H9 (cell line): Measurements from ENCODE around the gene C19orf85. TPM values are rescaled to one million over a fixed set of nuclear protein-coding genes. Genes with fewer than 3 reads are reported as not detected.

Experiments
- DNase-seq: peaks from one replicate; pipeline ENCODE4 v3.0.0-alpha.2; 2017
- H2AFZ ChIP-seq: one replicate; pipeline ENCODE4 v1.6.1; 2013; ENCODE audit warnings: mild to moderate bottlenecking, low read length, control low read depth, moderate library complexity
- H2AK5ac ChIP-seq: 2 replicates; pipeline ENCODE4 v1.6.1; 2013; ENCODE audit warnings: low read length, control low read depth, mixed read lengths; ENCODE audit not compliant: insufficient read length
- H2BK120ac ChIP-seq: one replicate; pipeline ENCODE4 v1.6.1; 2013; ENCODE audit warnings: low read depth, mild to moderate bottlenecking, low read length, control low read depth, inconsistent platforms; ENCODE audit not compliant: poor library complexity, severe bottlenecking
- H2BK12ac ChIP-seq: 2 replicates; pipeline ENCODE4 v1.6.1; 2013; ENCODE audit warnings: low read length, control low read depth, mixed read lengths, low read depth; ENCODE audit not compliant: insufficient read length
- H2BK15ac ChIP-seq: 2 replicates; pipeline ENCODE4 v1.6.1; 2013; ENCODE audit warnings: low read depth, low read length, control low read depth
- H2BK20ac ChIP-seq: one replicate; pipeline ENCODE4 v1.6.1; 2013; ENCODE audit warnings: low read depth, mild to moderate bottlenecking, low read length, control low read depth, inconsistent platforms; ENCODE audit not compliant: poor library complexity, severe bottlenecking
- H2BK5ac ChIP-seq: 2 replicates; pipeline ENCODE4 v1.6.1; 2013; ENCODE audit warnings: low read length, control low read depth, mixed read lengths; ENCODE audit not compliant: insufficient read length
- H3K14ac ChIP-seq: 2 replicates; pipeline ENCODE4 v1.6.1; 2013; ENCODE audit warnings: low read length, control low read depth; ENCODE audit not compliant: insufficient read depth
- H3K18ac ChIP-seq: 2 replicates; pipeline ENCODE4 v1.6.1; 2013; ENCODE audit warnings: low read depth, mild to moderate bottlenecking, mixed read lengths, low read length, control low read depth; ENCODE audit not compliant: insufficient read length
- H3K23ac ChIP-seq: 2 replicates; pipeline ENCODE4 v1.6.1; 2013; ENCODE audit warnings: low read length, control low read depth, mixed read lengths, low read depth; ENCODE audit not compliant: insufficient read length
- H3K23me2 ChIP-seq: 2 replicates; pipeline ENCODE4 v1.6.1; 2013; ENCODE audit warnings: low read depth, mild to moderate bottlenecking, mixed read lengths, low read length, control low read depth; ENCODE audit not compliant: insufficient read length, poor library complexity, severe bottlenecking
- H3K27ac ChIP-seq: 2 replicates; pipeline ENCODE4 v1.5.1; 2013; ENCODE audit warnings: low read length, control low read depth, mixed read lengths, low read depth; ENCODE audit not compliant: insufficient read length
- H3K27me3 ChIP-seq: 2 replicates; pipeline ENCODE4 v1.6.1; 2013; ENCODE audit warnings: low read length, control low read depth, inconsistent platforms; ENCODE audit not compliant: insufficient read depth
- H3K4ac ChIP-seq: 2 replicates; pipeline ENCODE4 v1.6.1; 2013; ENCODE audit warnings: low read depth, mild to moderate bottlenecking, control low read depth, inconsistent platforms, low read length, moderate library complexity
- H3K4me1 ChIP-seq: 2 replicates; pipeline ENCODE4 v1.6.1; 2013; ENCODE audit warnings: low read length, control low read depth, inconsistent platforms; ENCODE audit not compliant: insufficient read depth
- H3K4me2 ChIP-seq: 2 replicates; pipeline ENCODE4 v1.6.1; 2013; ENCODE audit warnings: low read length, control low read depth, mixed read lengths; ENCODE audit not compliant: insufficient read length, insufficient read depth
- H3K56ac ChIP-seq: 2 replicates; pipeline ENCODE4 v1.6.1; 2013; ENCODE audit warnings: low read depth, mild to moderate bottlenecking, mixed read lengths, low read length, control low read depth; ENCODE audit not compliant: insufficient read length
- H3K79me1 ChIP-seq: 2 replicates; pipeline ENCODE4 v1.6.1; 2013; ENCODE audit warnings: low read depth, mild to moderate bottlenecking, moderate library complexity, low read length, control low read depth, inconsistent platforms; ENCODE audit not compliant: insufficient read depth, poor library complexity, severe bottlenecking
- H3K79me2 ChIP-seq: 2 replicates; pipeline ENCODE4 v1.6.1; 2013; ENCODE audit warnings: low read length, control low read depth, inconsistent platforms; ENCODE audit not compliant: insufficient read depth
- H3K9ac ChIP-seq: 2 replicates; pipeline ENCODE4 v1.6.1; 2013; ENCODE audit warnings: low read length, control low read depth, mixed read lengths; ENCODE audit not compliant: insufficient read length; ENCODE audit errors: extremely low read depth
- H3K9me3 ChIP-seq: one replicate; pipeline ENCODE4 v1.6.1; 2013; ENCODE audit warnings: low read depth, low read length, inconsistent platforms; ENCODE audit not compliant: control insufficient read depth
- H3T11ph ChIP-seq: one replicate; pipeline ENCODE4 v1.6.1; 2013; ENCODE audit warnings: mild to moderate bottlenecking, low read length, control low read depth, inconsistent platforms
- H4K20me1 ChIP-seq: one replicate; pipeline ENCODE4 v1.6.1; 2013; ENCODE audit not compliant: control insufficient read depth, insufficient read length, insufficient read depth
- H4K5ac ChIP-seq: 2 replicates; pipeline ENCODE4 v1.6.1; 2013; ENCODE audit warnings: low read depth, mild to moderate bottlenecking, mixed read lengths, low read length, control low read depth; ENCODE audit not compliant: insufficient read length
- H4K8ac ChIP-seq: replicated peaks from 2 replicates; pipeline ENCODE4 v1.6.1; 2013; ENCODE audit warnings: low read length, control low read depth, mixed read lengths, low read depth; ENCODE audit not compliant: insufficient read length
- H4K91ac ChIP-seq: 2 replicates; pipeline ENCODE4 v1.6.1; 2013; ENCODE audit warnings: low read depth, mild to moderate bottlenecking, moderate library complexity, mixed read lengths, low read length, control low read depth; ENCODE audit not compliant: insufficient read length
- H3K27ac Mint-ChIP-seq, 3 experiments: 2 replicates in 2 of 3; 3 replicates in 1 of 3; pipeline ENCODE4 v1.8.0; 2020 to 2021; ENCODE audit warnings: mixed read lengths in 3 of 3, mild to moderate bottlenecking in 1 of 3, moderate library complexity in 1 of 3
- H3K27me3 Mint-ChIP-seq: 2 replicates; pipeline ENCODE4 v1.8.0; 2021; ENCODE audit warnings: low read depth, mild to moderate bottlenecking, moderate library complexity, mixed read lengths
- H3K36me3 Mint-ChIP-seq, 3 experiments: 2 replicates in 2 of 3; 3 replicates in 1 of 3; pipeline ENCODE4 v1.8.0; 2020 to 2021; ENCODE audit warnings: low read depth in 3 of 3, mixed read lengths in 3 of 3; ENCODE audit not compliant: insufficient read depth in 1 of 3
- H3K4me1 Mint-ChIP-seq, 2 experiments: 2 replicates each; pipeline ENCODE4 v1.8.0; 2020; ENCODE audit warnings: mixed read lengths in 2 of 2
- H3K4me3 Mint-ChIP-seq, 2 experiments: 2 replicates in 1 of 2; 3 replicates in 1 of 2; pipeline ENCODE4 v1.8.0; 2020 to 2021; ENCODE audit warnings: mild to moderate bottlenecking in 2 of 2, mixed read lengths in 2 of 2, moderate library complexity in 1 of 2
- H3K9me3 Mint-ChIP-seq, 2 experiments: 2 replicates in 1 of 2; 3 replicates in 1 of 2; pipeline ENCODE4 v1.8.0; 2020; ENCODE audit warnings: mild to moderate bottlenecking in 2 of 2, mixed read lengths in 2 of 2, moderate library complexity in 1 of 2
- CTCF ChIP-seq: fragments of 200-600 bp; sonication (generic); conservative IDR thresholded peaks from 3 replicates; pipeline ENCODE4 v1.8.0; 2021; ENCODE audit warnings: antibody characterized with exemption, mild to moderate bottlenecking
- WGBS: extraction: QIAGEN DNeasy Blood & Tissue Kit; methylation state at CpG from one replicate; pipeline ENCODE4 v1.1.7; 2013; ENCODE audit warnings: missing lambda C conversion rate, low lambda C conversion rate, mixed read lengths; ENCODE audit not compliant: insufficient read length; ENCODE audit errors: extremely low coverage; 5-methylcytosine and 5-hydroxymethylcytosine counted together
- total RNA-seq: library from RNA; stranded (reverse); gene quantifications from 2 replicates; pipeline ENCODE4 v1.2.1, GENCODE V29; 2021

Gene C19orf85
- total RNA-seq, 1 experiment from 2014 or later: 1.2 TPM

DNA sequence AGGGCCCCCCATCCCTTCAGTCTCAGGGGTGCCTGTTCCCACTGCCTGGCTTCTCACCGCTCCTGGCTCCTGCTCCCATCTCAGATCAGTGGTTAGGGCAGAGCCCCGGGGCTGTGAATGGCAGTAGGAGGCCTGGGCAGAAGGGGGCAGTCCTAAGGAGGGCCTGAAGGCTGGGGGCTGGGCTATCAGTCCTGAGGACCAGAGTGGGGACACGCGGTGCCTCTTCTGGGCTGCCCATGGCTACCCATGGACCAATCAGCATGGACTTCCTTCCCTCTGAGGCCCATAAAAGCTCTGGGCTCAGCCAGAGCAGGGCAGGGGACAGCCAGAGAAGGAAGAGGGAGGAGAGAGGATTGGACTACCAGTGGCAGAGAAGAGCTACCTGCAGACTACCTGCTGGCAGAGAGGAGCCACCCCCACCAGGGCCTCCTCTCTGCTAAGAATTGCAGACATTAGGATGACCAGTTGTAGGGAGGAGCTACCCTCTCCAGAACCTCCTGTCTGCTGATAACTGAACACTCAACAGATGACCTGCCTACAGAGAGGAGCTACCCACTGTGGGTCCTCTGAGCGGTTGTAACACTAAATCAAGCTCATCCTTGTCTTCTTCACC lies 44.8 kb downstream of the C19orf85 start:
- Histone ChIP-seq H2BK12ac (no peak overlapping the region), H3K27me3 (no peaks in the 10 kb centered on the region), H2BK15ac (no peak overlapping the region), H3K56ac (no peak overlapping the region), H2AK5ac (no peak overlapping the region), H4K8ac (no peak overlapping the region), H4K5ac (no peak overlapping the region), H2BK120ac (no peak overlapping the region), H2AFZ (no peak overlapping the region), H2BK20ac (no peak overlapping the region), H3K9me3 (no peaks in the 10 kb centered on the region), H3K14ac (no peak overlapping the region), H3K23ac (no peak overlapping the region), H4K91ac (no peak overlapping the region), H4K20me1 (no peaks in the 10 kb centered on the region), H3K4me2 (no peak overlapping the region), H3K79me2 (no peaks in the 10 kb centered on the region), H3K27ac (no peak overlapping the region), H2BK5ac (no peak overlapping the region), H3K4ac (no peak overlapping the region), H3T11ph (no peak overlapping the region), H3K23me2 (no peaks in the 10 kb centered on the region), H3K9ac (no peak overlapping the region), H3K4me1 (peaks cover 3% of the 10 kb centered on the region), H3K18ac (no peak overlapping the region), H3K79me1 (no peaks in the 10 kb centered on the region)
- H3K27me3 Mint-ChIP-seq: peaks cover 39% of the 10 kb centered on the region
- H3K36me3 Mint-ChIP-seq: no peaks in the 10 kb centered on the region
- no peak for DNase-seq
- peaks cover 2 to 10% of the 10 kb centered on the region in 2 experiments for H3K4me1 Mint-ChIP-seq
- H3K27ac Mint-ChIP-seq: no peak overlapping the region
- no CpG with 5 or more reads among the region's 5 CpGs for WGBS
- peaks cover 0 to 6% of the 10 kb centered on the region in 2 experiments; a peak in 1 of 5 replicates for H3K9me3 Mint-ChIP-seq
- TF ChIP-seq CTCF: no peak
- H3K4me3 Mint-ChIP-seq: no peak overlapping the region
